ENCODE results near the gene EFNA2.
A peak's percentile ranks its signal among the peaks of the same experiment; 100 is the strongest.

Gene EFNA2

GRCh38 chr19:1249298-1249989, 36.2 kb upstream of the EFNA2 start:
- Histone ChIP-seq H2AFZ (ENCODE audit: low read depth, low read length, severe bottlenecking) (no peak overlapping the region), H3K9ac (ENCODE audit: low read length) (peak overlapping the region; percentile 98), H3K4me3 (ENCODE audit: insufficient read depth, low read length, poor library complexity, severe bottlenecking) (peak overlapping the region; percentile 99), H3K27ac (ENCODE audit: low read depth, low read length) (peak overlapping the region; percentile 92), H3K4me2 (ENCODE audit: low read depth, low read length, poor library complexity, severe bottlenecking) (peak overlapping the region; percentile 85), H3K79me2 (ENCODE audit: insufficient read depth, low read length) (peaks cover 27% of the 10 kb centered on the region), H4K20me1 (ENCODE audit: low read depth, low read length) (no peaks in the 10 kb centered on the region), H3F3A (ENCODE audit: insufficient read depth) (peaks cover 20% of the 10 kb centered on the region; the same call in 1 of the 2 replicates), H3K9me2 (replicated peaks; ENCODE audit: insufficient read depth, low read length) (no peaks in the 10 kb centered on the region), H3K27me3 (ENCODE audit: low read length) (no peaks in the 10 kb centered on the region), H3K36me3 (ENCODE audit: low read length) (no peaks in the 10 kb centered on the region), H3K9me3 (ENCODE audit: insufficient read depth, low read length) (no peaks in the 10 kb centered on the region)
- TF ChIP-seq EZH2phosphoT487 (conservative IDR thresholded peaks at IDR 0.05; ENCODE audit: low read length), result no peak
- TF ChIP-seq, protein P1, sequence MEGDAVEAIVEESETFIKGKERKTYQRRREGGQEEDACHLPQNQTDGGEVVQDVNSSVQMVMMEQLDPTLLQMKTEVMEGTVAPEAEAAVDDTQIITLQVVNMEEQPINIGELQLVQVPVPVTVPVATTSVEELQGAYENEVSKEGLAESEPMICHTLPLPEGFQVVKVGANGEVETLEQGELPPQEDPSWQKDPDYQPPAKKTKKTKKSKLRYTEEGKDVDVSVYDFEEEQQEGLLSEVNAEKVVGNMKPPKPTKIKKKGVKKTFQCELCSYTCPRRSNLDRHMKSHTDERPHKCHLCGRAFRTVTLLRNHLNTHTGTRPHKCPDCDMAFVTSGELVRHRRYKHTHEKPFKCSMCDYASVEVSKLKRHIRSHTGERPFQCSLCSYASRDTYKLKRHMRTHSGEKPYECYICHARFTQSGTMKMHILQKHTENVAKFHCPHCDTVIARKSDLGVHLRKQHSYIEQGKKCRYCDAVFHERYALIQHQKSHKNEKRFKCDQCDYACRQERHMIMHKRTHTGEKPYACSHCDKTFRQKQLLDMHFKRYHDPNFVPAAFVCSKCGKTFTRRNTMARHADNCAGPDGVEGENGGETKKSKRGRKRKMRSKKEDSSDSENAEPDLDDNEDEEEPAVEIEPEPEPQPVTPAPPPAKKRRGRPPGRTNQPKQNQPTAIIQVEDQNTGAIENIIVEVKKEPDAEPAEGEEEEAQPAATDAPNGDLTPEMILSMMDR (IDR thresholded peaks at IDR 0.05; ENCODE audit: insufficient read depth, low read length, poor library complexity, severe bottlenecking), result no peak

- H3K79me2 ChIP-seq (ENCODE audit: insufficient read depth, low read length), result peaks cover 27% of the 10 kb centered on the region
- H3K4me3 ChIP-seq (ENCODE audit: insufficient read depth, low read length, poor library complexity, severe bottlenecking), result peak overlapping the region; percentile 99
- no peaks in the 10 kb centered on the region for H4K20me1 ChIP-seq (ENCODE audit: low read depth, low read length)
- H3K9ac ChIP-seq (ENCODE audit: low read length), result peak overlapping the region; percentile 98
- H3K27ac ChIP-seq (ENCODE audit: low read depth, low read length), result peak overlapping the region; percentile 92
- peaks cover 20% of the 10 kb centered on the region; the same call in 1 of the 2 replicates for H3F3A ChIP-seq (ENCODE audit: insufficient read depth)
- no peaks in the 10 kb centered on the region for H3K27me3 ChIP-seq (ENCODE audit: low read length)
- H3K9me2 ChIP-seq (replicated peaks; ENCODE audit: insufficient read depth, low read length), result no peaks in the 10 kb centered on the region
- no peak overlapping the region for H2AFZ ChIP-seq (ENCODE audit: low read depth, low read length, severe bottlenecking)
- no peaks in the 10 kb centered on the region for H3K9me3 ChIP-seq (ENCODE audit: insufficient read depth, low read length)
- H3K4me2 ChIP-seq (ENCODE audit: low read depth, low read length, poor library complexity, severe bottlenecking), result peak overlapping the region; percentile 85
- TF ChIP-seq, protein P1 (IDR thresholded peaks at IDR 0.05; ENCODE audit: insufficient read depth, low read length, poor library complexity, severe bottlenecking), result no peak
- no peak for TF ChIP-seq EZH2phosphoT487 (conservative IDR thresholded peaks at IDR 0.05; ENCODE audit: low read length)
- H3K36me3 ChIP-seq (ENCODE audit: low read length), result no peaks in the 10 kb centered on the region
These were observed 35.7 kb upstream of the EFNA2 start for GRCh38 chr19:1249990-1250436.

GRCh38 chr19:1250437-1251260, 35.0 kb upstream of the EFNA2 start:
- Histone ChIP-seq H3K9me3 (ENCODE audit: insufficient read depth, low read length) (no peaks in the 10 kb centered on the region), H3K27ac (ENCODE audit: low read depth, low read length) (peak overlapping the region; percentile 92), H2AFZ (ENCODE audit: low read depth, low read length, severe bottlenecking) (no peak overlapping the region), H3F3A (ENCODE audit: insufficient read depth) (peaks cover 20% of the 10 kb centered on the region; the same call in 1 of the 2 replicates), H3K9me2 (replicated peaks; ENCODE audit: insufficient read depth, low read length) (no peaks in the 10 kb centered on the region), H3K36me3 (ENCODE audit: low read length) (no peaks in the 10 kb centered on the region), H4K20me1 (ENCODE audit: low read depth, low read length) (no peaks in the 10 kb centered on the region), H3K79me2 (ENCODE audit: insufficient read depth, low read length) (peaks cover 27% of the 10 kb centered on the region), H3K27me3 (ENCODE audit: low read length) (no peaks in the 10 kb centered on the region), H3K9ac (ENCODE audit: low read length) (peak overlapping the region; percentile 98), H3K4me3 (ENCODE audit: insufficient read depth, low read length, poor library complexity, severe bottlenecking) (peak overlapping the region; percentile 99), H3K4me2 (ENCODE audit: low read depth, low read length, poor library complexity, severe bottlenecking) (peak overlapping the region; percentile 85)
- TF ChIP-seq, protein P1 (IDR thresholded peaks at IDR 0.05; ENCODE audit: insufficient read depth, low read length, poor library complexity, severe bottlenecking), result no peak
- TF ChIP-seq EZH2phosphoT487 (conservative IDR thresholded peaks at IDR 0.05; ENCODE audit: low read length), result no peak

Measured in SU-DHL-6 (cell line).